NB4 (cell line): ENCODE measurements around the gene PROM1.

Experiments used
- CTCF ChIP-seq: IDR thresholded peaks from one replicate; pipeline ENCODE4 v1.5.1; 2012; ENCODE audit warnings: low read depth, low read length
- MAX ChIP-seq: IDR thresholded peaks from 2 replicates; pipeline ENCODE4 v1.6.1; 2011; ENCODE audit warnings: low read depth, low read length
- POLR2A ChIP-seq: IDR thresholded peaks from 2 replicates; pipeline ENCODE4 v1.6.1; 2011; ENCODE audit warnings: mild to moderate bottlenecking; ENCODE audit not compliant: insufficient read length; ENCODE audit errors: extremely low read depth

GRCh38 chr4:16089156-16089555 lies 5.3 kb upstream of the PROM1 start:
- no peak for TF ChIP-seq CTCF
- TF ChIP-seq POLR2A, result no peak
- no peak for TF ChIP-seq MAX
